NCI-H1105 (cell line): Measurements from ENCODE around the gene MYO1A.
"Not testable (repeated sequence)": the region's sequence is repeated elsewhere in the genome, so short reads cannot be mapped to it uniquely, and the experiment has no call there.

Experiments used
- DNase-seq: peaks from one replicate; lab custom pipeline; 2025; lab: John Stamatoyannopoulos, UW

MYO1A gene

DNA sequence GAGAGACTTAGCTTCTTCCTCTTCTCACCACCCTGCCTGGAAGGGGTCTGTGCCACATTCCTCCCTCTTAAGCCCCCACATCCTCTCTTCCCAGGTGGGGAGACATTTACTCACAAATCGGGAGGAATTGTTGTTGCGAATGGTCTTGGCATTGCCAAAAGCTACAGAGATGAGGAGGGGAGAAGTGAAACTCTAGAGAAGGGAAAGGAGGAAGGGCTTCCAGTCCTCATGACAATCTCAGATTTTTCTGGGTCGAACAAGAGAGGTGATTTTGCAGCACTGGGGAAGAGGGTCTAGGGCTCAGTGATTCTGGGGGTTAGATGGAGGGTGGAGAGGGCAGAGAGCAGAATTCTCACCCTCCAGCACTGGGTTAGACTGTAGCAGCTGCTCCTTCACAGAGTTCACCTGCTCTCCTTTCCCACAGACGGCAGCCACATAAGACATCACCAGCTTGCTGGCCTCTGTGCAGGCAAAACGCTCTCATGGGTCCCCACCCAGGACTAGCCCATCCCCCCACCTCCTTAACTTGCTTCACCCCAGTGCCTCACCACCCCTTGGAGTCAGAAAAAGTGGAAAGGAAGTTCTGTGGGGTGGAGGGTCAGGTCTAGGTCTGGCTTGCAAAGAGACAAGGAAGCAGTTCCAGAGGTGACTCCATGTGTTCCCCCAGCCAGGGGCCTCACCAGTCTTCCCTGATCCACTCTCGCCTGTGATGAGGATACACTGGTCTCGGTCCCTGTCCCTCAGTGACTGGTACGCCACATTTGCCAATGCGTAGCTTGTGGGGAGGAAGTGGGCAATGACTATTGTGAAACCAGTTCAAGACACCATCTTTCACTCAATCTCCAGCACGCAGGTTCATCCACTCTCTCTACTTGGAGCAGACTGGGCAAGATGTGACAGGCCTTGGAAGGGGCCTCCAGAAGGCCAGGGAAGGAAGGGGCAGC is 2.7 kb downstream of the MYO1A start:
- no peak for DNase-seq

DNA sequence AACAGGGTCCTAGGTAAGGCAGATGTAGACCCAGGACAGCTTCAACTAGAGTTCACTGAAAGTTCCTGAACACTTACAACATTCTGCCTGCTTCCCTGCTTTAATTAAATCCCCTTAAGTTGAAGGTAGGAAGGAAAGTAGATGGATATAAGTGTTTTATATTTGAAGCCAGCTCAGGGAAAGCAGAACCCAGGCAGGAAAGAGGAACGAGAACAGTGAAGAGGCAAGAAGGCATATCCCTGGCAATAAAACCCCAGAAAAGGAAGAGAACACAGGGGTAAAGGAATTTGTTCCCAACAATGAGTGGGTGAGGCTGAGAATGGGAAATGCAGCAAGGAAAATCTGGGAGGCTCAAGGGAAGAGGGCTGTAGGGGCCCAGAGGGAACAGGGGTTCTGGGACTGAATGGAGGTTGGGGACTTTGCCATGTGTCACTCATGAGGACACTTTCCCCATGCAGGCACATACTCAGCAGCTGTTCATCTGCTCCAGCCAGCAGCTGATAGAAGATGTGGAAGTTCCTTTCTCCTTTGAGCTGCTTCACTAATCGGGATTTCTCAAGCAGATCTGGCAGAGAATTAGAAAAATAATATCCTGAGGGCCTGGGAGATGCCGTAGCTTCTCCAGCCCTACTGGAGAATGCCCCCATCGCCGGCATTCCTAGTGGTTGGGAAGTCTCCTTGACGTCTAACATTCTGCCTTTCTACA is 3.7 kb downstream of the MYO1A start:
- no peak for DNase-seq

DNA sequence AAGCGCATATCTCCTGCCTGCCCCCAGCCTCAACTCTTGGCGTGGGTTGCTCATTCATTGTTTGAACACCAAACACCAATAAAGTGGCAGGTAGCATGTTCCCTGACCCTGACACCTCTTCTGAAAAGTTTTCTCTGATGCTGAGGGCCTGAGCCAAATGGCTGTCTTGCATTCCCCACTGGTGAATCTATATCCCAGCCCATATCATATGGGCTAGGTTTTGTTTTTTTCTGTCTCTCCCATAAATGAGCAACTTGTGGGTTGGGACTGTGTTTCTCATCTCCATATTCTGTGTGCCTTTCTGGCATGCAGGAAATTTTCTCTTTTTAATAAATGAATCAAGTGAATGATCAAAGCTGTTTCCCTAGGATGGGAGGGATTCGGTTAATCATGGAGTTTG is 5.0 kb downstream of the MYO1A start:
- DNase-seq = no peak

DNA sequence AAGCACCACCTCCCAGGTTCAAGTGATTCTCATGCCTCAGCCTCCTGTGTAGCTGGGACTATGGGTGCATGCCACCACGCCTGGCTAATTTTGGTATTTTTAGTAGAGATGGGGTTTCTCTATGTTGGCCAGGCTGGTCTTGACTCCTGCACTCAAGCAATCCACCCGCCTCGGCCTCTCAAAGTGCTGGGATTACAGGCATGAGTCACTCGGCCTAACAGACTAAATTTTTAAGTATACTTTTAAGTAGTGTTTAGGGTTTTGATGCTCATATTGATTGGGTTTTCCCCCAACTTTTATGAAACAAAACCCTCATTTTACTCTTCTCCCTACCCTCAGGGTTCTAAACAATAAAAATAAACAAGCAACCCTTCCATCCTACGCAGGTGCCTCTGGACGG is 5.5 kb downstream of the MYO1A start:
- no peak for DNase-seq

DNA sequence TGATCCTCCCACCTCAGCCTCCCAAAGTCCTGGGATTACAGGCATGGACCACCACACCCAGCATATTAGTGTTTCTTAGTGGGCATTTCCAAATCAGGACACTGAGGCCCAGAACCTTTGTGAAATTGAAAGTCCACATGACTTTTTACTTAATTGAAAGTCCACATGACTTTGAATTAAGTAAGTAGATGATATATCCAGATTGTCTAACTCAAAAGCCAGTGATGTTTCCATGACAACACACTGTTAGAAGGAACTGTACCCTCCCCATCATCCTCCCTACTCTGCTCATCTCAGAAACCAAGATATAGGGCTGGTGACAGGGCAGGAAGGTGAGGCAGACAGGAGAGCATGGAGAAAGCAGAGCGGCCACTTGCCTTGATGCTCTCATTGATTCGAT is 7.2 kb downstream of the MYO1A start:
- no peak for DNase-seq

DNA sequence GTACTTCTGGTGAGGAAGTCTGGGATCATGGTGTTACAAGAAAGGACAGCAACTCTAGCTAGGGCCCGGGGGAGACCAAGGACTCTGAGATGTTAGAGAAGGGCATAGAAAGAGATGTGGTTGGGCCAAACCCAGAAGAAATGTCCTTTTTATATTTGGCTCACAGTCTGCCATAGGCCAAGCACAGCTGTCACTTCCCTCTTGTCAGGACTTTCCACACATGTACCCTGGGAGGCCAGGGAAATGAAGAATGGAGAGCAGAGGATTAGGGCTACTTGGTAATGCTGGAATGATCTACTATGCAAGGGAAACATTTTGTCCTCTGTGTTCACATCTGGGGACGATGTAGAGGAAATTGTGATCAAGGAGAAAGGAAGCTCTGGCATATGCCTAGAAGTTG is 9.2 kb downstream of the MYO1A start:
- no peak for DNase-seq

DNA sequence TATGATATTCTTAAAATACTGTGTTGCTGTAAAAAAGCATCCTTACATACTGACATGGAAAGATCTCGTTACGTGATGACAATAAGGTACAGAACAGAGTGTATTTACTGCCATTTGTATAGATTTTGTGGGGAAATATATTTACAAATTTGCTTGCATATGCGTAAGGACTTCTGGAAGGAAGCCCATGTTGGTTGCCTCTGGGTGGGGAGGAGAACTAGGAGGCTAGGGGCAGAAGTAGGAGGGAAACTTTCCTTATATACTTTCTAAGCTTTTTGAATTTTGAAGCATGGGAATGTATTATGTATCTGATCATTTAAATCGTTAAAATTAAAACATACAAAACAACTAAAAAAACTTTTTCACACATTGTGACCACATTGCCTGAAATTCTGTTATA is 9.7 kb downstream of the MYO1A start:
- DNase-seq = no peak

DNA sequence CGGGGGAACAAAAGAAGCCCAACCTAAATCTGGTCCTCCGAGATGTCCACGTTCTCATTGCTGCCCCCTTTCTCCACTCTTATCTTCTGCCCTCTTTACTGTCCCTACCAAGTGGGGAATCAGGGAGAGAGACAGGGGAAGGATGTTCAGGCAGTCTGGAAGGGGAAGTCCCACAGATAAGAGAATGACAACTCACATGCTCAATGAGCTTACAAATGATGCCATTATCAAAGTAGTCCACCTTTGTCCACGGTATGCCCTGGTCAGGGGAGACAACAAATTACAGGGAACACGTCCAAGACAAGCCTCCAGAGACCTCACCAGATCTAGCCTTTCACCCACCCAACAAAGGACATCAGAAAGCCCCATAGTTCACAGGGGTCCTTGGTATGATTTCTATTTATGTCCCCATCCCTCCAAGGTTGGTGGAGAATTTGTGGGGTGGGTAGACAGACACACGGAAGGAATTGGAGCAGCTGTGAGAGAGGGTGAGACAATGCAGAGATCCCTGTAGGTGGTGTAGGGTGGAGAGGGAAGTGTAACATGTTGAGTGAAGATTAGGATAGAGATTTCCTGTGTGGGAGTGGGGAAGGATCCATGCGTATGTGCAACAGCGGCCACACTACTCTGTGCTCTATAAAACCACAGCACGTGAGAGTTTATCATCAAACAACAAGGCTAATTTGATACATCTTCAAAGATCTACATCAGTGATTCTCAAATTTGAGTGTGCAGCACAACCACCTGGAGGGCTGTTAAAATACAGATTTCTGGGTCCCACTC is 10.7 kb downstream of the MYO1A start:
- DNase-seq = no peak

DNA sequence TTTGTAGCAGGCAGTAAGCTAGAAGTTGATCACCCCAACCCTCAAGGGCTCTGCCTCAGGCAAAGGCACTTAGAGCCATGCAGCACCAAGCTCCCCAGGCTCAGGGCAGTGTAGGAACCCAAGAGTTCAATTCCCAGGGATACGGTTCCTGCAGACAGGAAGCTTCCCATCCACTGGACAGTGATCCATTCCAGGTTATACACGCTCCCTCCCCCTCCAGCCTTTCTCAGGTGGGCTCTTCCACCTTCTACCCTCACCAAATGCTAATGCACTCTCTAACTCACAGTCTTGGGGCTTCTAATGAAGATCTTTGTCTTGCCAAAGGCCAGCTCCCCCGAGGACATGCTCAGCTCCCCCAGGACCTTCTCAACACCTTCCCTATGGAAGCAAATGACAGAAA is 12.7 kb downstream of the MYO1A start:
- no peak for DNase-seq

DNA sequence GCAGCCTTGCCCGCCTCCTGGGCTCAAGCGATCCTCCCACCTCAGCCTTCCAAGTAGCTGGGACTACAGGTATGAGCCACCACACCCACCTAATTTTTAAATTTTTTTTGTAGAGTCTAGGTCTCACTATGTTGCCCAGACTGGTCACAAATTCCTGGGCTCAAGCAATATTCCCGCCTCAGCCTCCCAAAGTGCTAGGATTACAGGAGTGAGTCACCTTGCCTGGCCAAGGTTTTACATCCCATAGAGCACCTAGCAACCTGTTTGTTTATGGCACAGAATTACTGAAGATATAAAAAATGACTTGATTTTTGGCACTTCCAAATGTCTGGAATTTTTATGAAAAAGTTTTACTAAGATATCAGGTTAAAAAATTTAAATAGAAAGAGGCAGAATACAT is 16.5 kb downstream of the MYO1A start:
- no peak for DNase-seq

DNA sequence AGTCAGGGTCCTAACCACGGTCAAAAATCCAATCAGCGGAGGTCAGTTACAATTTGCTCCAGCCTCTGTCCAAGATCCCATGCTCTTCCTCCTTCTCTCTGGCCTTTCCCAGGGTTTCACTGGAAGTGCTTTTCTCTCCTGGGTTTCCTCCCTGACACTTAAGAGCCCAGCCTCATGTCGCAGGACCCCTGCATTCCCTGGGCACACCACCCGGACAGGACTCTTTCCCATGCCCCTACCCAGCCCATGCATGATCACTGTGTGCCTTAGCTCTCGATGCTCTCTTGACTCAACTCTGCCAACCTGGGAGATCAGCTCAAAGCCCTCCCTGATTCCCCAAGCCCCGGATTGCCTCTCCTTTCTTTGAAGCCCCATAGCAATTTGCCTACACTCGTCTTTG is 18.1 kb downstream of the MYO1A start:
- no peak for DNase-seq

DNA sequence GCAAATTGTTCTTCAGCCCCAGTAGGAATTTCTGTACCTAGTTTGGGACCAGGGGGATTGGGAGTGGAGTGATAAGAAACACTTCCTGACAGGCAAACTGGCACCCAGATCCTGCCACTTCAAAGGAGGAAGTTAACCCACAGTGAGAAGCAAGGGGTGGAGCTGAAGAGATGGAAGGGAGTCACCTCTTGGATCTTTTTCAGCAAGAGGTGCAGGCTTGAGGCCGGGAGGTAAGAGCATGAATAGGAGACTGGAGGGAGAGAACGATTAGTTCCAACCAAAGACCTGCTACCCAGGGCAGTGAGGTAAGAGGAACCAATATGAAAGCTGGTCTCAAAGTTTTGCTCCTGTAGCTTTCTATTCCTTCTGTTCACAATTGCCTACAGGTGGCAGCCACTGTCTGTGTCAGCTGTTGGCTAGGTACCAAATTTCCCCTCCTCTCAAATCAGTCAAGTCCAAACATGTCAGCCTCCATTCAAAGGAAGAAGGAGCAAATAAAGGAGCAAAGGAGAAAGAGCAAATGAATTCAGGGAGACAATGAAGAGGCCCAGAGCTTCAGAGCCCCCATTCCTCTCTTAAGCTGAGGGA is 18.7 kb downstream of the MYO1A start:
- DNase-seq = peak; percentile 50

DNA sequence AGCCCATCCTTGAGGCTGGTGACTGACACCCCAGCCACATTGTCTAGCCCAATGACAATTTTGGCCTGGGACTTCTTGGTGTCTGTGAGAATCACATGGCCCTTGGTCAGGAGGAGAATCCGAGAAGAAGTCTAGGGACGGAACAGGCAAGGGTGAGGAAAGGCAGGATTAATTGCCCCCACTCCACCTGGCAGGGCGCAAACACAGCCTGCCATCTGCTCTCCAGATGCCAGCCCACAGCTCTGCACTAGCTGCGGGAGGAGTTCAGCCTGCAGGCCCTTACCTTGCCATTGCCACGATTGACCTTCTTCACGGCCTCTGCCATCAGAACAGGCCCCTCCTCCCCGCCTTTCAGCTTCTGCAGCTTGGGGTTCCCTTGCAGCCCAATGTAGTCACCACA is 20.5 kb downstream of the MYO1A start:
- DNase-seq = no peak

DNA sequence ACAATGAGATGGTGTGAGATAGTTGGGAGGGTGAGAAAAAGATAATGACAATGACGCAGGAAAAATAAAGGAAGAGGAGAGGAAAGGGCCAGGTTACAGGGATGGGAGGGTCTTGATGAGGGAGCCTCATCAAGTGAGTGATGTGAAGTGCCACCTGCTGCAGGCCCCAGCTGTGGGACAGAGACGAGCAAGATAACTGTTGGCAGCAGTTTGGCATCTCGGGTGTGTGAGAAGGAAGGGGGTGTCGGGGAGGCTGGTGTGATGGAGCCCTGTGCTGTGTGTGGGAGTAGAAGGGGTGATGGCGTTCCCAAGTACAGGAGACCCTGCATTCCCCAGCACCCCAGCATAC is 22.1 kb downstream of the MYO1A start:
- DNase-seq = no peak

DNA sequence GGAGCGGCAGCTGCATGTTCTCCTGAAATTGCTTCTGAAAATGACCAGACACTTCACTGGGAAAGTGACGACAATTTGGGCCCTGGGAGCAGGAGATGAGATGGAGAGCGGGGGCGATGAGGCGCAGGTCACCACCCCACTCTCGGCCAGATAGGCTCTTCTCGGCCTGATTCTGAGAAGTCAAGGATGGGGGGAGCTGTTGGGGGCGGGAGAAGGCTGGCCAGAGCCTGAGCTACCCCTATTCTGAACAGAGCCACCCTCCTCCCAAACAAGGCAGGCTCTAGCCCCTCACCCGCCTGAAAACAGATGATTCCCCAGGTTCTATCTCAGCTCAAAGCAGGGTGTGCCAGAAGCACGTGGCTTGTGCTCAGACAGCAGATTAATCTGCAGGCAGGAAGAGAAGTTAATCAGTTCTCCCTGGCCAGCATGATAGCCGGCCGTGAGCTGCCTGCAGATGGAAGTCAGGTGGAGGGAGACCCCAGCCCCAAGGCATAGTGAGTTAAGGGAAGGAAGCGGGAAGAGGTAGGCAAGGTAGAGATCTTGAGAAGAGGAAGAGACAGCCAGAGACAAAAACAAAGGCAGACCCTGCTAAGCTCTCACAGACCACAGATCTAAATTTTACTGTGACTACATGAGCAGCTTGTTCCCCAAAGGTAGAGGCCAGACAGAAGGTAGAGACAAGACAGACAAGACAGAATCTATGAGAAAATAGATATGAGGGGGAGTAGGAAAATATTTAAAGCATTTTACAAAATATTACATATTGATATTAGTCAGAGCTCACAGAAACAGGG is 22.7 kb downstream of the MYO1A start:
- no peak for DNase-seq

DNA sequence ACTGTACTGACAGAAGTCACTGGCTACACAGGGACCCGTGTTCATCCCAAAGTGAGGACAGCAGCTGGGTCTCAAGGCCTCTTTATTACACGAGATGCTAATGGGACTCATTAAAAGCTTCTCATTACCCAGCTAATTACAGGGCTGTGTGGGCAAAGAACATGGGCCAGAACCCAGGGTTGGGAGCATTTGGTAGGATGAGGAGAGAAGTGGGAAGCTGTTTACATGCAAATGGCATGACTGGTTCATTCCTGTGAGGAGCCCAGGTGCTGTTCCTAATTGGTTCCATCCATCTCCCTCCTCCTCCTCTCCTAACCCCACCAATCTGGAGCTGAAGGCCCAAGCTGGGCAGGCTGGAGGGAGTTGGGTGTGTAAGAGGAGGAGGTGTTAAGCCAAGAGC is 24.7 kb downstream of the MYO1A start:
- DNase-seq = no peak

DNA sequence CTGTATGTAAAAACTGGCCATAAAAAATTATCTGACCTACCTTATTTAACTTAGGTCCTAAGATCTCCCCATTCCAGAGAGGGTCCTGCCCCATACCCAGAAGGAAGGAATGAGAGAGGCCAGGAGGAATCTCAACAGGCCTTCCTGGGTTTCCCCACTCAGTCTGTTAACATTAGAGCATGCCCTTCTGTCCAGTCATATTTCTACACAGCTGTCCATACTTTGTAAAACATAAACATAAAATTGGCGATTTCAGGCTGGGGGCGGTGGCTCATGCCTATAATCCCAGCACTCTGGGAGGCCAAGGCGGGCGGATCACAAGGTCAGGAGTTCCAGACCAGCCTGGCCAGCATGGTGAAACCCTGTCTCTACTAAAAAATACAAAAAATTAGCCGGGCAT is 27.6 kb downstream of the MYO1A start:
- not testable (repeated sequence) for DNase-seq

DNA sequence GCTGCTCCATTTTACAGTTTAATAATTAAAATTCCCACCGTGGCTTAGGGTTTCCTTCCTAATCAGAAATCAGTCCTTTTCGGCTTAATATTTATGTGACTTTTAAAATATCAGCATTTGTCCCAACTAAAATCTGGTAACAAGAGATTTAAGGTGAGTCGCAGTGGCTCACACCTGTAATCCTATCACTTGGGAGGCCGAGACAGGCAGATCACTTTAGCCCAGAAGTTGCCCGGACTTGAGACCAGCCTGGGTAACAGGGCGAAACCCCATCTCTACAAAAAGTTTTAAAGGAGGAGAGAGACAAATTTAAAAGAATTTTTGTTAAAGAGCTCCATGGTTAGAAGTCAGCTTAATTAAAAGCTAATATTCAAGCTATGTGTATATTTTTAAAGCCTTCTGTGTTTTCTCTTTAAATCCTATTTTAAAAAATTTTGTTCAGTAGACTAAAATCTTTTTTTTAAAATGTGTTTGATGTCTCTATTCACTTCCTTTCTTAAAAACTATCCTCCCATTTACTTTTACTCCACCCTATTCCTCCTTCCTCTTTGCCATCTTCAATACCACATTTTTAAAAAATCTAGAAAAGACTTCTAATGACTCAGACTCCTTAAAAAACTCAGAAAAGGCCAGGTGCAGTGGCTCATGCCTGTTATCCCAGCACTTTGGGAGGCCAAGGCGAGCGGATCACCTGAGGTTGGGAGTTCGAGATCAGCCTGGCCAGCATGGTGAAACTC is 29.8 kb downstream of the MYO1A start:
- no peak for DNase-seq

DNA sequence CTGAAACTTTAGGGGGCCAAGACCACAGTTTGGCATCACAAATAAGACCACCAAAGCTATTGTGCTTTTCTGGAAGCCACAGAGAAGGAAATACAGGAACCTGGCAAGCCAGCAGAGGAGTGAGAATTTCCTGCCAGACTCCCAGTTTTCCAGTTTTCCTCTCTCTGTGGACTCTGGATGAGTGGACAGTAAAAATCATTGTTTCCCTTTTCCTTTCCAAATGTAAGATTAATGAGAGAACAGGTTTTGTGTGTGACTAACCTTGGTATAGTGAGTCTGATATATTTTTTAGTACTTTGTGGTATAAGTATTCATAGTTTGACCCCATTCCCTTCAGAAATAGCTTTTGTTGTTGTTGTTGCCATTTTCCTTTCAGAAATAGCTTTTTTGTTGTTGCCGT is 31.0 kb downstream of the MYO1A start:
- no peak for DNase-seq

DNA sequence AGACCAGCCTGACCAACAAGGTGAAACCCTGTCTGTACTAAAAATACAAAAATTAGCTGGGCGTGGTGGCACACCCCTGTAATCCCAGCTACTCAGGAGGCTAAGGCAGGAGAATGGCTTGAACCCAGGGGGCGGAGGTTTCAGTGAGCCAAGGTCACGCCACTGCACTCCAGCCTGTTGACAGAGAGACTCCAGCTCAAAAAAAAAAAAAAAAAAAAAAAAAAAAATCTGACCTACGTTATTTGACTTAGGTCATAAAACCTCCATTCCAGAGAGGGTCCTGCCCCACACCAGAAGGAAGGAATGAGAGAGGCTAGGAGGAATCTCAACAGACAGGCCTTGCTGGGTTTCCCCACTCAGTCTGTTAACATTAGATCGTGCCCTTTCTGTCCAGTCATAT is 31.6 kb downstream of the MYO1A start:
- not testable (repeated sequence) for DNase-seq

DNA sequence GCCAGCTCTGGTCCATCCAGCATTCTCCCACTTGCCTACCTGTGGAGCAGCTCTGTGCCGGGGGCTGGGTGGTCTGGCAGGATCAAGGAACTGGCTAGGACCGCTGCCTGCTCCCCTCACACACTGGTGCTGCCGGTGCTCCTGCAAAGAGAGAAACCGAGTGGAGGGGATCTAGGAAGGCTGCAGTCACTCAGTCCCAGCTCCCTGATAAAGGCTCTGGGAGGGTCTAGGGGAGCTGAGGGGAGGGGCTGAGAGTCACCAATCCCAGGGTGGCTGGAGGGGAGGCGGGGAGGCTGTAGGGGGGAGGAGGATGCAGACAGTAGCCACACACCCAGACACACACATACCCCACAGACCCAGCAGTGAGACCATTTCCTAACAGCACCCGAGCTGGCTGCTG is 33.6 kb downstream of the MYO1A start, which contains the start of gene TAC3:
TAC3 (minus strand) TSS at position 182 of the 400 bp plus-strand sequence. CDS start 732 bp downstream, outside the sequence.
- DNase-seq = no peak
